Calu3 (cell line): ENCODE data around the gene COQ2. TPM values are rescaled to one million over a fixed set of nuclear protein-coding genes. Genes with fewer than 3 reads are reported as not detected.
"Not testable (repeated sequence)": the region's sequence is repeated elsewhere in the genome, so short reads cannot be mapped to it uniquely, and the experiment has no call there.

Experiments used
- BruUV-seq: library from RNA; stranded (reverse); fragments of 400-500 nt; replicated peaks from 2 replicates; lab custom pipeline; 2021; lab: Mats Ljungman, UMichigan
- CTCF ChIA-PET: fragments of 300-600 bp; sonication (Branson Sonifier 250); formaldehyde crosslinking; loops from one replicate; lab custom pipeline; 2022; ENCODE audit warnings: antibody characterized with exemption; lab: Charles Lee
- DNase-seq: peaks from one replicate; pipeline ENCODE4 v3.0.0; 2022
- H3K27ac Mint-ChIP-seq: one replicate; pipeline ENCODE4 v1.8.0; 2022; ENCODE audit warnings: mixed read lengths; ENCODE audit not compliant: unreplicated experiment
- H3K27me3 Mint-ChIP-seq: one replicate; pipeline ENCODE4 v1.8.0; 2022; ENCODE audit warnings: mixed read lengths; ENCODE audit not compliant: unreplicated experiment
- H3K36me3 Mint-ChIP-seq: one replicate; pipeline ENCODE4 v1.8.0; 2022; ENCODE audit warnings: mild to moderate bottlenecking, moderate library complexity, mixed read lengths; ENCODE audit not compliant: insufficient read depth, unreplicated experiment
- H3K4me1 Mint-ChIP-seq: one replicate; pipeline ENCODE4 v1.8.0; 2022; ENCODE audit warnings: mild to moderate bottlenecking, low read depth, mixed read lengths; ENCODE audit not compliant: unreplicated experiment
- H3K4me3 Mint-ChIP-seq: one replicate; pipeline ENCODE4 v1.8.0; 2022; ENCODE audit warnings: mild to moderate bottlenecking, low read depth, moderate library complexity, mixed read lengths; ENCODE audit not compliant: unreplicated experiment
- H3K9me3 Mint-ChIP-seq: one replicate; pipeline ENCODE4 v1.8.0; 2022; ENCODE audit warnings: low read depth, mixed read lengths; ENCODE audit not compliant: unreplicated experiment
- intact Hi-C: fragments of 100-400 bp; cut with micrococcal nuclease; formaldehyde crosslinking; loops from one replicate; pipeline ENCODE4 v1.10.0; 2022; ENCODE audit not compliant: unreplicated experiment
- total RNA-seq: library from RNA; stranded (reverse); gene quantifications from 2 replicates; pipeline ENCODE4 v1.2.3, GENCODE V29; 2022
- TF ChIP-seq, protein P1 (sequence below): fragments of 200-600 bp; IDR thresholded peaks from one replicate; pipeline ENCODE4 v1.8.0; 2022; ENCODE audit warnings: antibody characterized with exemption; ENCODE audit not compliant: unreplicated experiment

COQ2 gene
- total RNA-seq, 1 experiment from 2014 or later, result 16.3 TPM

DNA sequence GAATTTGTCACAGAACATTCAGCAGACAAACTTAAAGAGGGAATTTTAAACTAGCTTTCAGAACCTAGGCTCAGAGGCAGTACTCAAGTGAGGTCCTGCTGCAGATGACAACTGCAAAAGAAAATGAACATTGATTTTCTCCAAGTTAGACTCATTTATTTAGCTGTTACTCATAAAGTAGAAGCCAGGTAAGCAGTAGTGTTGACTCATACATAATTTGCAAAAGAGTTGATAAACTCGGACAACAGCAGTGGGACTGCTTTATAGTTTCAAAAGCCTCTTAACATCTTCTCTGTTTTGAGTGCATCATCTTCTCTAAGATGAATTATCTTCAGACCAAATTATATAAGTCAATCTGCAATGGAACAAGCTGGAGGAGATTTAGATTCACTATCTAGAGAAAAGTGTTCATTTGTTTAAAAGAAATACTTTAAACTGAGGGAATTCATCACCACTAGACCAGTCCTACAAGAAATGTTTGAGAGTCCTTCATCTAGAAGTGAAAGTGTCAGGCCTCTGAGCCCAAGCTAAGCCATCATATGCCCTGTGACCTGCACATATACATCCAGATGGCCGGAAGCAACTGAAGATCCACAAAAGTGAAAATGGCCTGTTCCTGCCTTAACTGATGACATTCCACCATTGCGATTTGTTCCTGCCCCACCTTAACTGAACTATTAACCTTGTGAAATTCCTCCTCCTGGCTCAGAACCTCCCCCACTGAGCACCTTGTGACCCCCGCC is 49.5 kb downstream of the COQ2 start:
- peaks cover 34% of the 10 kb centered on the region for H3K4me1 Mint-ChIP-seq
- TF ChIP-seq, protein P1, sequence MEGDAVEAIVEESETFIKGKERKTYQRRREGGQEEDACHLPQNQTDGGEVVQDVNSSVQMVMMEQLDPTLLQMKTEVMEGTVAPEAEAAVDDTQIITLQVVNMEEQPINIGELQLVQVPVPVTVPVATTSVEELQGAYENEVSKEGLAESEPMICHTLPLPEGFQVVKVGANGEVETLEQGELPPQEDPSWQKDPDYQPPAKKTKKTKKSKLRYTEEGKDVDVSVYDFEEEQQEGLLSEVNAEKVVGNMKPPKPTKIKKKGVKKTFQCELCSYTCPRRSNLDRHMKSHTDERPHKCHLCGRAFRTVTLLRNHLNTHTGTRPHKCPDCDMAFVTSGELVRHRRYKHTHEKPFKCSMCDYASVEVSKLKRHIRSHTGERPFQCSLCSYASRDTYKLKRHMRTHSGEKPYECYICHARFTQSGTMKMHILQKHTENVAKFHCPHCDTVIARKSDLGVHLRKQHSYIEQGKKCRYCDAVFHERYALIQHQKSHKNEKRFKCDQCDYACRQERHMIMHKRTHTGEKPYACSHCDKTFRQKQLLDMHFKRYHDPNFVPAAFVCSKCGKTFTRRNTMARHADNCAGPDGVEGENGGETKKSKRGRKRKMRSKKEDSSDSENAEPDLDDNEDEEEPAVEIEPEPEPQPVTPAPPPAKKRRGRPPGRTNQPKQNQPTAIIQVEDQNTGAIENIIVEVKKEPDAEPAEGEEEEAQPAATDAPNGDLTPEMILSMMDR, result no peak
- H3K36me3 Mint-ChIP-seq, result peaks cover 12% of the 10 kb centered on the region
- H3K9me3 Mint-ChIP-seq, result no peaks in the 10 kb centered on the region
- CTCF ChIA-PET, result no interaction called here
- H3K4me3 Mint-ChIP-seq, result peak overlapping the region; percentile 63
- H3K27me3 Mint-ChIP-seq, result no peaks in the 10 kb centered on the region
- H3K27ac Mint-ChIP-seq, result peak overlapping the region; percentile 97
- BruUV-seq, result no TSS peak
- intact Hi-C loops, result no loop called here
- no peak for DNase-seq

GRCh38 chr4:83234387-83234786 is 50.2 kb downstream of the COQ2 start:
- H3K27ac Mint-ChIP-seq, DNase-seq, H3K9me3 Mint-ChIP-seq, BruUV-seq, CTCF ChIA-PET, intact Hi-C loops, H3K27me3 Mint-ChIP-seq, H3K4me3 Mint-ChIP-seq: not testable (repeated sequence)
- Mint-ChIP-seq H3K4me1 (peaks cover 34% of the 10 kb centered on the region), H3K36me3 (peaks cover 12% of the 10 kb centered on the region)

- peaks cover 33% of the 10 kb centered on the region for H3K4me1 Mint-ChIP-seq
- peaks cover 12% of the 10 kb centered on the region for H3K36me3 Mint-ChIP-seq
- intact Hi-C loops, result no loop called here
- H3K4me3 Mint-ChIP-seq, result no peak overlapping the region
- no peaks in the 10 kb centered on the region for H3K9me3 Mint-ChIP-seq
- CTCF ChIA-PET, result no interaction called here
- TF ChIP-seq, protein P1, result no peak
- no peaks in the 10 kb centered on the region for H3K27me3 Mint-ChIP-seq
- no peak overlapping the region for H3K27ac Mint-ChIP-seq
- BruUV-seq, result no TSS peak
- no peak for DNase-seq
These were observed 52.5 kb downstream of the COQ2 start for GRCh38 chr4:83232082-83232481.

DNA sequence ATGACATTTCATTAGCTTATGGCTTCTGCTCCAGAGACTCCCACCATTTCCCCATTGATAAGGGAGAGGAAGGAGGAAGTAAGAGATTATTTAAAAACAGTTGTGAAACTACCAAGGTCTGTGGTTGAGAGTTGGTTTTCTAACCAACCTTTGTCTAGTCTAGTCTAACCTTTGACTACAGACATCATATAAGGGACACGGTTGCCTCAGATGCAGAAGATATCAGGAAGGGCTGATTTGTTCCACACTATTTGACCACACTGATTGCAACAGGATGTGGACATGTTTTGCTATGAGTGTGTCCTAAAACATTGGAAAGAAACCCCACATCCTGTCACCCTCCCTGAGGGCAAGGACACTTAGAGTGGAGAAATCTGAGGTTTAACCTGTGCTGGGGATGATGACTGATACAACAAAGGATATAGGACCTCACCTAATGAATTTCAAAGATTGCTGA is 53.0 kb downstream of the COQ2 start:
- BruUV-seq, result no TSS peak
- H3K4me1 Mint-ChIP-seq, result peaks cover 29% of the 10 kb centered on the region
- DNase-seq, result no peak
- H3K27ac Mint-ChIP-seq, result no peak overlapping the region
- intact Hi-C loops, result no loop called here
- no peaks in the 10 kb centered on the region for H3K27me3 Mint-ChIP-seq
- no peak overlapping the region for H3K4me3 Mint-ChIP-seq
- H3K36me3 Mint-ChIP-seq, result peaks cover 12% of the 10 kb centered on the region
- CTCF ChIA-PET, result no interaction called here
- TF ChIP-seq, protein P1, result no peak
- no peaks in the 10 kb centered on the region for H3K9me3 Mint-ChIP-seq

- no peak for DNase-seq
- TF ChIP-seq, protein P1, result no peak
- H3K4me1 Mint-ChIP-seq, result peaks cover 22% of the 10 kb centered on the region
- no peaks in the 10 kb centered on the region for H3K27me3 Mint-ChIP-seq
- CTCF ChIA-PET, result no interaction called here
- H3K27ac Mint-ChIP-seq, result no peak overlapping the region
- BruUV-seq, result no TSS peak
- intact Hi-C loops, result no loop called here
- H3K4me3 Mint-ChIP-seq, result no peak overlapping the region
- peaks cover 12% of the 10 kb centered on the region for H3K36me3 Mint-ChIP-seq
- no peaks in the 10 kb centered on the region for H3K9me3 Mint-ChIP-seq
These were observed 53.7 kb downstream of the COQ2 start for GRCh38 chr4:83230928-83231327.
